GM12801 (cell line): ENCODE measurements around the gene RXRG.

Source experiments
- CTCF ChIP-seq: IDR thresholded peaks from one replicate; pipeline ENCODE4 v1.5.1; 2011; ENCODE audit warnings: control low read depth; ENCODE audit not compliant: insufficient read length; ENCODE audit errors: extremely low read depth

Gene RXRG

GRCh38 chr1:165444897-165445370 is at the start of gene RXRG:
Gene RXRG, minus strand, starts transcription at chr1:165445126. Its CDS starts 233 bp downstream, at chr1:165444893.
- no peak for TF ChIP-seq CTCF

- TF ChIP-seq CTCF: no peak
These were observed 48.0 kb upstream of the RXRG start for GRCh38 chr1:165492845-165493373.

- no peak for TF ChIP-seq CTCF
These were observed 45.2 kb upstream of the RXRG start for GRCh38 chr1:165490175-165490574.

GRCh38 chr1:165487921-165488320 is 43.0 kb upstream of the RXRG start:
- no peak for TF ChIP-seq CTCF

GRCh38 chr1:165486663-165487062 is 41.7 kb upstream of the RXRG start:
- no peak for TF ChIP-seq CTCF

GRCh38 chr1:165485716-165486115 is 40.8 kb upstream of the RXRG start:
- no peak for TF ChIP-seq CTCF

- no peak for TF ChIP-seq CTCF
These were observed 39.6 kb upstream of the RXRG start for GRCh38 chr1:165484532-165484931.
